T47D (cell line): Measurements from ENCODE around the gene NR2C2.
"Not testable (repeated sequence)": the region's sequence is repeated elsewhere in the genome, so short reads cannot be mapped to it uniquely, and the experiment has no call there.

Experiments used
- DNase-seq, 2 experiments: peaks; one replicate each; pipeline versions ENCODE4 v3.0.0 to v3.0.0-alpha.2; 2011 to 2012; ENCODE audit warnings: low read depth in 1 of 2, low spot score in 1 of 2
- JUND ChIP-seq: IDR thresholded peaks from 2 replicates; pipeline ENCODE4 v1.6.1; 2012; ENCODE audit warnings: low read depth
- in situ Hi-C: cut with HindIII; loops from 2 replicates; pipeline ENCODE4 v1.10.0; 2016; ENCODE audit warnings: low sequenced_read_pairs, low pct_unique_long_range_greater_than_20kb

Gene NR2C2

DNA sequence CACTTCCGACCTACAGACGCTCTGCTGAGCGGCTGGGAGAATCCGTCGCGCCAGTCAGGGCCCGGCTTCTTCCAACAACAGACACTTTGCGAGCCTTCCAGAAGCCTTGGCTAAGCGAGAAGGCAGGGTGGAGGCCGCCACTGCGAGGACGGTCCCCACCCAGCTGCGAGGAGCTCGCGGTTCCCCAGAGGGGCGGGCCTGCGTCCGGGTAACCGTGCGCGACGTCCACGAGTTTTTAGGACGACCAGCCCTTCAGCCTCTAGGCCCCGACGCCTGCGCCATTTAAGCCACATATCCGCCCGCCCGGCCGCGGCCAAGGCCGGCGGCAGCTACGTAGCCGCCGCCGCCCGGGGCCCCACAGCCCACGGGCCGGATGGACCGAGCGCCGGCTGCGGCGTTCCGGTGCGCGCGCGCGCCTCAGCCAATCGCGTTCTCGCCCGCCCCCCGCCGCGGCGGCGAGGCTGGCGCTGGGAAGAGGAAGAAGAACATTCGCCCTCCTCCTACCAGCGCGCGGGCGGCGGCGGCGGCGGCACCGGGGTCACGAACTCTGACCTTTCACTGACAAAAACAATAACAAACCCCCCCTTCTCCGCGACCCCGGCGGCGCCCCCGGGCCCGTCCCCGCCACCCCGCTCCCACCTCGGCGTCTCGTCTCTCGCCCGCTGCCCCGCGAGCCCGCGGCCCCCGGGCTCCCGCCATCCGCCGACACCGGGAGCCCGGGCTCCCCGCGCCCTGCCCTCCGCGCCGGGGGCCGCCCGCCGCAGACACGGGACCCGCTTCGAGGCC, at the start of gene NR2C2:
NR2C2 (plus strand) TSS at position 484 of the 786 bp plus-strand sequence. CDS start 56,332 bp downstream, outside the sequence.
- no peak for TF ChIP-seq JUND
- DNase-seq: peak; percentile 92 to 96
- in situ Hi-C loops: no loop called here

DNA sequence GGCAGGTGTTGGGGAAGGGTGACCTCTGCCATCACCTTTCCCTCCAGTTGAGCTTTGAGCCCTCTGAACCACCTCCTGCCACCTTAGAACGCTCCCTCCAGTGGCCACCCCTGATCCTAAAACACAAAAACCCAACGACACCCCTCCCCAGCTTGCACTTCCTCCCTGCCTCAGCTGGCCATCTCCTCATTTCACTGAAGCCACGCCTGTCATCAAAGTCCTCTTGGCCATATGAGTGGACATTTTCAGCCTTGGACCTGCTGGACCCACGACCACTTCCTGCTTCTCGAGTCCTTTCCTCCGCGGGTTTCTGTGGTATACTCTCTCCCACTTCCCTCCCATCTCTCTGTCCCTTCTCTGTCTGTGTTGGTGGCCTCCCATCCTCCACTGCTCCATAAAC, 48.5 kb upstream of the NR2C2 start:
- no peak for DNase-seq
- in situ Hi-C loops: no loop called here
- no peak for TF ChIP-seq JUND

GRCh38 chr3:14899993-14900618, 47.3 kb upstream of the NR2C2 start:
- no peak for TF ChIP-seq JUND
- in situ Hi-C loops: no loop called here

DNA sequence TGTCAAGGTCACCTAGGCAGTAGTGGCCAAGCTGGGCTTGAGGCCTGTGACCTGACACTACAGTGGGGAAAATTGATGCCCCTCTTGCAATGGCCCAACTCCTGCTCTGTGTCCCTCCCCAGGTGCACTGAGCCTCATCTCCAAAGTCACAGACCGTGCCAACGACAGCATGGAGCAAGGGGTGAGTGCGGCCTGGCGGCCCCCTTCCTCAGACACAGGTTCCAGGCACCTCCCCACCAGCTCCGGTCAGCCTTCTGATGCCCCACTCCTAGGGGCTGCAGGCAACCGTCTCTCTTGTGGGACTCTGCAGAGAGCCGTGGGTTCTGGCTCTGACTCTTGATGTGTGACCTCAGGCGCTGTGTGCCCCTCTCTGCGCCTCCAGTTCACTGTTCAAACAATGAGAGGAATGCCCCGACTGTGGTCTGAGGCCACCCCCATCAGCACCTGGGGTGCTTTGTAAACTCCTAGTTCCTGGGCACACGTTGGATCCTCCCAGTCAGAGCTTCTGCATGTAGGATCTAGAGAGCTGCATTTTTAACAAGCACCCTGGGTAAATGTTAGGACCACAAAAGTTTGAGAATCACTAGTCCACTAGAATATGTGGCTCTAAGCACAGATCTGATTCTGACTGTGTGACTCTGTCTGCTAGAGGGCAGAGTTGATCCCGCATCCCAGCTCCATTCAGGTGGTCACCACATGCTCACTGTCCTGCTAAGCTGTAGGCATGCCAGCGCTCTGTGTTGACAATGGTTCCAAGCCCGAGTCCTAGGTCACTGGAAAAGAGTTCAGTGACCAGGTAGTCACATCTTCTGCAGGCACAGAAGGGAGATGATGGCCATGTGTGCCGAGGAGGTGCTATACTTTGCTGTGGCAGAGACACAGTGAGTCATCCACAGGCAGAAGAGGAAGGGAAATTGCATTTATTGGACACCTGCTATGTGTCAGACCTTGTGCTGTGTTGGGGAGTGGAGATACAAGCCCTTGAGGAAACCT, 46.2 kb upstream of the NR2C2 start:
- no peak for TF ChIP-seq JUND
- in situ Hi-C loops: no loop called here
- no peak for DNase-seq

More at GRCh38 chr3:14899993-14900618, 47.3 kb upstream of the NR2C2 start:
- no peak for DNase-seq

- no peak for TF ChIP-seq JUND
- in situ Hi-C loops: no loop called here
- DNase-seq: no peak
Observed at GRCh38 chr3:14902719-14903118, 44.7 kb upstream of the NR2C2 start.

DNA sequence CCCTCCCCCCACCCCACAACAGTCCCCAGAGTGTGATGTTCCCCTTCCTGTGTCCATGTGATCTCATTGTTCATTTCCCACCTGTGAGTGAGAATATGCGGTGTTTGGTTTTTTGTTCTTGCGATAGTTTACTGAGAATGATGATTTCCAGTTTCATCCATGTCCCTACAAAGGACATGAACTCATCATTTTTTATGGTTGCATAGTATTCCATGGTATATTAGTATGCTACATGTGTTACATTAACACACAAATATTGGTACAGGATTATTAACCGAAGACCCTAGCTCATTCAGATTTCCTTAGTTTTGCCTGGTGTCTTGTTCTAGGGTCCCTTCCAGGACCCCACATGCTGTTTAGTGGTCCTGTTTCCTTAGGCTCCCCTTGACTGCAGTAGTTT, 43.9 kb upstream of the NR2C2 start:
- in situ Hi-C loops, DNase-seq: not testable (repeated sequence)

GRCh38 chr3:14905055-14905657, 42.2 kb upstream of the NR2C2 start:
- DNase-seq: no peak
- in situ Hi-C loops: no loop called here
- no peak for TF ChIP-seq JUND

GRCh38 chr3:14906355-14906971, 40.9 kb upstream of the NR2C2 start:
- DNase-seq: no peak
- no peak for TF ChIP-seq JUND
- in situ Hi-C loops: no loop called here

DNA sequence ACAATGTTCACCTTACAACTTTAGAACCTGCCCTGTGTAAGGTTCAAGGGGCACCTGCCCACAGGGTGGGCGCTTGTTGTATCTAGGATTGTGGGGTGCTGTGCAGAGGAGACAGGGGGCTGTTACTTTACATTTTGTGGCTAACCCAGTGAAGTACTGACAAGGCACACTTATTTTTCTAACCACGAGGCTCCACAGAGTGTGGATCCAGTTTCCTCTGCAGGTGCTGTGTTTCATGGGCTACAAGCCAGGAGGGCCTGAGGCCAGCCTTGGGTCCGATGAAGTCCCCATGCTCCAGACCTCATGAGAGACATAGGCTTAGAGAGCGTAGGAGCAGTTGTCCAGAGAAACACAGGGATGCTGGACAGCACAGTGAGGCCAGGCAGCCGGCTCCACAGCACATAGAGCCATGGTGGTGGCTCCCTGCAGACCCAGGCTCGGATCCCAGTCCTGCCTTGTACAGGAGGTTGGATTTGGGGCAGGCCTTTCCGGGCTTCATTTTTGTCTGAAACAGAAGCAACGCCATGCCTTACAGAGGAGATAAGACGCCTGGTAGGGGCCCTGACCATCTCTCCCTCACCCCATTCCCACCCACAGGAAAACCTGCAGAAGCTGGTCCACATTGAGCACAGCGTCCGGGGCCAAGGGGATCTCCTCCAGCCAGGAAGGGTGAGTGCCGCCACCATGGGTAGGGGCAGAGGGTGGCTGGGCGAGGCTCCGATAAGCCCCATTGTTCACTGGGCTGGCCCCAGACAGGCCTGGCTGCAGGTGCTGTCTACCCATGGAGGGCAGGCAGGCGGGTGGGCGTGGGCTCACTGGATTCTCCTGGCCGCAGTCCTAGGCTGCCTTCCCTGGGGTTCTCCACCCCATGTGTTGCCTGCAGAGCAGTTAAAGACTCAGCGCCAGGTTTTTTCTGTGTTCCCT, 40.1 kb upstream of the NR2C2 start:
- DNase-seq: no peak
- in situ Hi-C loops: no loop called here
- no peak for TF ChIP-seq JUND

DNA sequence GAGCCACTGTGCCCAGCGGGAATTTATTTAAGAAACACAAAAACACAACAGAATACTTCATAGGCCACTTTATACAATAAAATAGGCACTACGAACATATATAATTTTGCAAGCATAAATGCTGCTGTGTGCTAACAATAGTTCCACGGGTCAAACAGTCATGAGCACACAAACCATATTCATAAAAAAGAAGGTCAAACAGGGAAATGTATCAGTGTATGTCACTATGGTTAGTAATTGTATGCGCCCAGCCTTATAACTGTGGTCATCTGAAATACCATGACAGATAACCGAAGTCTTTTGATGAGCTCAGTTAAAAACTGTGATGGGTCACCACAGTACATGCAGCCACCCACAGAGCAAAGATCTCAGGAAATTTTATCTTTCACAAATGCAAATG, 38.1 kb upstream of the NR2C2 start:
- no peak for DNase-seq
- in situ Hi-C loops: no loop called here
- TF ChIP-seq JUND: no peak

DNA sequence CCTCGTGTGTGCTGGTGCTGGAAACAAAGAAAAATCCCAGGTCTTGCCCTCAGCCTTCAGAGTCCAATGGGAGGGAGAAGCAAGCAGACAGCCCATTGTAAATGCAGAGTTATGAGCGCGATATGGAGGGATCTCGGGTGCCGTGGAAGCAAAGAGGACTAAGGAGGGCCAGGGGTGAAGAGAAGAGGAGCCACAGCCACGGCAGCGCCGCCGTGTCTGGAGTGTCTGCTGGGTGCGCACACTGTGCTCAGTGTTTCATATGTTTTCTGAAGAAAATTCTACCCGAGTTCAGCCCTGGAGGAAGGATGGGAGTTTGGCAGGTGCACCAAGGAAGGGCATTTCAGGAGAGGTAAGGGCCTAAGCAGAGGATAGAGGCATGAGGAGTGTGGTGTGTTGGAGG, 35.7 kb upstream of the NR2C2 start:
- in situ Hi-C loops: no loop called here
- no peak for DNase-seq
- no peak for TF ChIP-seq JUND
